ENCODE measurements around the gene RSPH1.

RSPH1 gene

GRCh38 chr21:42518215-42518614 lies 22.2 kb upstream of the RSPH1 start:
- in situ Hi-C loops (cut with MboI; ENCODE audit: low sequenced_read_pairs, unreplicated experiment): no loop called here
- DNase-seq (ENCODE audit: low spot score): no peak
- TF ChIP-seq, protein P1, sequence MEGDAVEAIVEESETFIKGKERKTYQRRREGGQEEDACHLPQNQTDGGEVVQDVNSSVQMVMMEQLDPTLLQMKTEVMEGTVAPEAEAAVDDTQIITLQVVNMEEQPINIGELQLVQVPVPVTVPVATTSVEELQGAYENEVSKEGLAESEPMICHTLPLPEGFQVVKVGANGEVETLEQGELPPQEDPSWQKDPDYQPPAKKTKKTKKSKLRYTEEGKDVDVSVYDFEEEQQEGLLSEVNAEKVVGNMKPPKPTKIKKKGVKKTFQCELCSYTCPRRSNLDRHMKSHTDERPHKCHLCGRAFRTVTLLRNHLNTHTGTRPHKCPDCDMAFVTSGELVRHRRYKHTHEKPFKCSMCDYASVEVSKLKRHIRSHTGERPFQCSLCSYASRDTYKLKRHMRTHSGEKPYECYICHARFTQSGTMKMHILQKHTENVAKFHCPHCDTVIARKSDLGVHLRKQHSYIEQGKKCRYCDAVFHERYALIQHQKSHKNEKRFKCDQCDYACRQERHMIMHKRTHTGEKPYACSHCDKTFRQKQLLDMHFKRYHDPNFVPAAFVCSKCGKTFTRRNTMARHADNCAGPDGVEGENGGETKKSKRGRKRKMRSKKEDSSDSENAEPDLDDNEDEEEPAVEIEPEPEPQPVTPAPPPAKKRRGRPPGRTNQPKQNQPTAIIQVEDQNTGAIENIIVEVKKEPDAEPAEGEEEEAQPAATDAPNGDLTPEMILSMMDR (IDR thresholded peaks at IDR 0.05; ENCODE audit: borderline replicate concordance, control extremely low read depth, extremely low read depth, insufficient read depth, missing control alignments): no peak

GRCh38 chr21:42515708-42516502 lies 19.9 kb upstream of the RSPH1 start:
- TF ChIP-seq, protein P1 (IDR thresholded peaks at IDR 0.05; ENCODE audit: borderline replicate concordance, control extremely low read depth, extremely low read depth, insufficient read depth, missing control alignments): no peak
- in situ Hi-C loops (cut with MboI; ENCODE audit: low sequenced_read_pairs, unreplicated experiment): no loop called here
- no peak for DNase-seq (ENCODE audit: low spot score)

DNA sequence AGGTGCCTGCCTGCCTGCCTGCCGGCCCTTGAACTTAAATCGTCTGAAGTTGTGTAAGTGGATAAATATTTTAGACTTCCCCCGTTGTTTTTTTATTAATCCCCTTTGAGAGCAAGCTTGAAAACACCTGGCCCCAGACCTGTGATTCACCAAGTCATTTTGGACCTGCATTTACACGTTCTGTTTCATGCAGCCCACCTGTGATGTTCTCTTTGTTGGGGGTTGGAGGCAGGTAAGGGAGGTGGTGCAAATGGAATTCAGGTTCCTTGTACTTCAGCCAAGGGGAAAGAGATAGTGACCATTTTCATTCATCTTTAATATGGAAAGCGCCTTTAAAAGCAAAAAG lies 18.8 kb upstream of the RSPH1 start:
- no peak for DNase-seq (ENCODE audit: low spot score)
- TF ChIP-seq, protein P1 (IDR thresholded peaks at IDR 0.05; ENCODE audit: borderline replicate concordance, control extremely low read depth, extremely low read depth, insufficient read depth, missing control alignments): no peak
- in situ Hi-C loops (cut with MboI; ENCODE audit: low sequenced_read_pairs, unreplicated experiment): no loop called here

GRCh38 chr21:42513985-42514882 lies 18.2 kb upstream of the RSPH1 start:
- TF ChIP-seq, protein P1 (IDR thresholded peaks at IDR 0.05; ENCODE audit: borderline replicate concordance, control extremely low read depth, extremely low read depth, insufficient read depth, missing control alignments): no peak
- in situ Hi-C loops (cut with MboI; ENCODE audit: low sequenced_read_pairs, unreplicated experiment): no loop called here
- peak; percentile 81 for DNase-seq (ENCODE audit: low spot score)

DNA sequence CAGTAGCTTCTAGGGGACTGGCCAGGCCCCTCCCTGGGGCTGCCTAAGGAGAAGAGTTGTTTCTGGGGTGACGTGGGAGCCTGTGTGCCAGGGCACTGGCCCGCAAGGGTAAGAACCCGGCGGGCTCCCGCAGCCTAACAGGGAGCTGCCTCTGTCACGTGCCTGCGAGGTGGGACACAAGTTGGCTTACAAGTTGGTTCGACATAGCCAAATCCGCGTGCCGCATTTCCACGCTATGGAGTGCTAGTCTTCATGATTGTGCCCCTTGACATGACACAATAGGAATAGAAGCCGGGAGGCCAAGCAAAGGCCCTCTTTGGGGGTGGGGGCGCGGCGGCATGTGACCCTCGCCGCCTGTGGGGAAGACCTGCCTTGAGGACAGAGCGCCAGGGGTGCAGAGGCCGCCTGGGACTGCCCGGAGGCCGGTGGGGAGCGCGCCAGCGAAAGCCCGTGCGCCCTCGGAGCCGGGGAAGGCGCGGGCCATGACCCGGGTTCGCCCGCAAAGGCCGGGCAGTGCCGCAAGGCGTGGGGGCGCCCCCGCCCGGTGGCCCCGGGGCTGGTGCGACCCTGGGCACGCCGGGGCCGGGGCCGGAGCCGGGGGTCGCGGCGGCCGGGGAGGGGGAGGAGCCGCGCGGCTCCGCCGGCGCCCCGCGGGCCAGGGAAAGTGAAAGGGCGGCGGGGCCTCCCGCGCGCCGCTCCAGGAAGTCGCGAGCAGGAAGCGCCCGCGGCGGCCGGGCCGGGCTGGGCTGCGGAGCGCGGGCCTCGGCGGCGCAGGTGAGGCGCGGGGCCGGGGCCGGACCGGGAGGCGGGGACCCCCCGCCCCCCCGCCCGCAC lies 17.3 kb upstream of the RSPH1 start, which contains the start of gene SLC37A1:
Gene SLC37A1 (plus strand): TSS at position 702 of the 834 bp plus-strand sequence. CDS start 4,603 bp downstream, outside the sequence.
- peak; percentile 76 for DNase-seq (ENCODE audit: low spot score)
- in situ Hi-C loops (cut with MboI; ENCODE audit: low sequenced_read_pairs, unreplicated experiment): no loop called here
- TF ChIP-seq, protein P1 (IDR thresholded peaks at IDR 0.05; ENCODE audit: borderline replicate concordance, control extremely low read depth, extremely low read depth, insufficient read depth, missing control alignments): peak; percentile 34

Data from GM13976 (cell line).